OCI-LY3 (cell line): ENCODE data around the gene ALS2CL.

Experiments
- H2AFZ ChIP-seq: fragments of 200-600, 300-600 bp; shearing (Covaris generic); 2 replicates; pipeline ENCODE4 v1.6.0; 2014; ENCODE audit warnings: antibody characterized with exemption, low read depth, low read length
- H3K27ac ChIP-seq: fragments of 200-600, 300-600 bp; sonication (generic); 2 replicates; pipeline ENCODE4 v1.5.1; 2014; ENCODE audit warnings: mild to moderate bottlenecking, low read length, moderate library complexity, mixed read lengths
- H3K27me3 ChIP-seq: fragments of 200-600, 300-600 bp; sonication (generic); 2 replicates; pipeline ENCODE4 v1.6.1; 2014; ENCODE audit warnings: low read depth, low read length, mixed read lengths
- H3K36me3 ChIP-seq: fragments of 200-600, 300-600 bp; sonication (generic); replicated peaks from 2 replicates; pipeline ENCODE3; 2014; ENCODE audit warnings: low read depth, low read length, mixed read lengths
- H3K4me1 ChIP-seq: fragments of 300-600, 200-600 bp; sonication (generic); 2 replicates; pipeline ENCODE4 v1.6.1; 2014; ENCODE audit warnings: low read length, mixed read lengths
- H3K4me2 ChIP-seq: fragments of 200-600, 300-600 bp; sonication (generic); 2 replicates; pipeline ENCODE4 v1.6.1; 2014; ENCODE audit warnings: low read length, mixed read lengths
- H3K4me3 ChIP-seq: fragments of 300-600, 200-600 bp; sonication (generic); 2 replicates; pipeline ENCODE4 v1.5.1; 2014; ENCODE audit warnings: antibody characterized with exemption, mild to moderate bottlenecking, low read length, moderate library complexity
- H3K79me2 ChIP-seq: fragments of 300-600, 200-600 bp; shearing (Covaris generic); 2 replicates; pipeline ENCODE4 v1.6.1; 2014; ENCODE audit warnings: mild to moderate bottlenecking, low read length, mixed read lengths
- H3K9ac ChIP-seq: fragments of 300-600, 200-600 bp; shearing (Covaris generic); 2 replicates; pipeline ENCODE4 v1.6.0; 2014; ENCODE audit warnings: mild to moderate bottlenecking, low read length, moderate library complexity
- H3K9me3 ChIP-seq: fragments of 200-600, 300-600 bp; shearing (Covaris generic); 2 replicates; pipeline ENCODE4 v1.6.1; 2014; ENCODE audit warnings: low read length, mixed read lengths; ENCODE audit not compliant: insufficient read depth
- H4K20me1 ChIP-seq: fragments of 200-600, 300-600 bp; sonication (generic); 2 replicates; pipeline ENCODE4 v1.6.1; 2016; ENCODE audit warnings: low read length, mixed read lengths; ENCODE audit not compliant: insufficient read depth
- EZH2phosphoT487 ChIP-seq: fragments of 200-600 bp; shearing (Covaris generic); IDR thresholded peaks from 2 replicates; pipeline ENCODE4 v1.6.1; 2018; ENCODE audit warnings: antibody characterized with exemption, mixed run types, low read depth
- TF ChIP-seq, protein P1 (sequence below): fragments of 200-600, 300-600 bp; sonication (generic); IDR thresholded peaks from 2 replicates; pipeline ENCODE4 v1.5.1; 2014; ENCODE audit warnings: antibody characterized with exemption, low read length, low read depth

The ALS2CL gene

DNA sequence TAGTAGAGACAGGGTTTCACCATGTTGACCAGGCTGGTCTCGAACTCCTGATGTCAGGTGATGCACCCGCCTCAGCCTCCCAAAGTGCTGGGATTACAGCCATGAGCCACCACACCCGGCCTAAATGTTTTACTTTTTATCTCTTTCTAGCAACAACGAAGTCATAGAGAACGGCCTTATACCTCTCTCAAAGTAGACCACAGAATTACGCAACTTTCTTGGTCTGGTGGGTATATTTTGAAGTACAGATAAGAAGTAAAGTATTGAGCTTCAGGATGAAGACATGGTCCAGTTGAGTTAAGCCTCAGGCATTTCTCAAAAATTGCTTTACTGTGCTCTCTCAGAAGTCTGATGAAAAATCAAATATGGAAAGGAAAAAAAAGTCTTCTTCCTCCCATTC lies 50.5 kb downstream of the ALS2CL start:
- H3K9me3 ChIP-seq: no peaks in the 10 kb centered on the region; the same call in 1 of the 2 replicates
- H3K36me3 ChIP-seq: peaks cover 2% of the 10 kb centered on the region
- H3K4me1 ChIP-seq: no peaks in the 10 kb centered on the region
- no peak overlapping the region for H3K27ac ChIP-seq
- no peak overlapping the region for H2AFZ ChIP-seq
- no peak overlapping the region for H3K4me3 ChIP-seq
- no peaks in the 10 kb centered on the region for H3K79me2 ChIP-seq
- TF ChIP-seq, protein P1, sequence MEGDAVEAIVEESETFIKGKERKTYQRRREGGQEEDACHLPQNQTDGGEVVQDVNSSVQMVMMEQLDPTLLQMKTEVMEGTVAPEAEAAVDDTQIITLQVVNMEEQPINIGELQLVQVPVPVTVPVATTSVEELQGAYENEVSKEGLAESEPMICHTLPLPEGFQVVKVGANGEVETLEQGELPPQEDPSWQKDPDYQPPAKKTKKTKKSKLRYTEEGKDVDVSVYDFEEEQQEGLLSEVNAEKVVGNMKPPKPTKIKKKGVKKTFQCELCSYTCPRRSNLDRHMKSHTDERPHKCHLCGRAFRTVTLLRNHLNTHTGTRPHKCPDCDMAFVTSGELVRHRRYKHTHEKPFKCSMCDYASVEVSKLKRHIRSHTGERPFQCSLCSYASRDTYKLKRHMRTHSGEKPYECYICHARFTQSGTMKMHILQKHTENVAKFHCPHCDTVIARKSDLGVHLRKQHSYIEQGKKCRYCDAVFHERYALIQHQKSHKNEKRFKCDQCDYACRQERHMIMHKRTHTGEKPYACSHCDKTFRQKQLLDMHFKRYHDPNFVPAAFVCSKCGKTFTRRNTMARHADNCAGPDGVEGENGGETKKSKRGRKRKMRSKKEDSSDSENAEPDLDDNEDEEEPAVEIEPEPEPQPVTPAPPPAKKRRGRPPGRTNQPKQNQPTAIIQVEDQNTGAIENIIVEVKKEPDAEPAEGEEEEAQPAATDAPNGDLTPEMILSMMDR: no peak
- no peak for TF ChIP-seq EZH2phosphoT487
- no peak overlapping the region for H3K4me2 ChIP-seq
- no peaks in the 10 kb centered on the region for H4K20me1 ChIP-seq
- no peak overlapping the region for H3K9ac ChIP-seq
- peaks cover 22% of the 10 kb centered on the region for H3K27me3 ChIP-seq

DNA sequence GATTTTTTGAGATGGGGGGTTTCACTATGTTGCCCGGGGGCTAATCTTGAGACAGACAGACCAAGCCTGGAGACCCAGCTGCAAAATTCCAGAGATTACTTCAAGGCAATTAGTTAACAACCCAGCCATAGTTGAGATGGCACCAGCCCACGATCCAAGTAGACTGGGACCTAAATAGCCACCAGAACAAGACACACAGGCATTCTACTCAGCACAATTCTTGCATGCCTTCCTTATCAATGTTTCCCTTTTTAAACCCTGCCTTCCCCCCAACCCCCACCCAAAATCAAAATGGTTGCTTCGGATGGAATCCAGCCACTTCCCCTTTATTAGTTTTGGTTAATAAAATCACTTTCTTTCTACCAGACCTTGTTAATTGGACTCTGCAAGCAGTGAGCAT lies 52.6 kb downstream of the ALS2CL start:
- Histone ChIP-seq H3K4me2 (no peak overlapping the region), H3K27me3 (peaks cover 20% of the 10 kb centered on the region), H3K4me3 (no peak overlapping the region), H3K9me3 (no peaks in the 10 kb centered on the region; the same call in 1 of the 2 replicates), H3K79me2 (no peaks in the 10 kb centered on the region), H3K27ac (no peak overlapping the region), H3K4me1 (no peaks in the 10 kb centered on the region), H3K36me3 (peaks cover 2% of the 10 kb centered on the region), H2AFZ (no peak overlapping the region), H4K20me1 (no peaks in the 10 kb centered on the region), H3K9ac (no peak overlapping the region)
- TF ChIP-seq EZH2phosphoT487: no peak
- TF ChIP-seq, protein P1: no peak

DNA sequence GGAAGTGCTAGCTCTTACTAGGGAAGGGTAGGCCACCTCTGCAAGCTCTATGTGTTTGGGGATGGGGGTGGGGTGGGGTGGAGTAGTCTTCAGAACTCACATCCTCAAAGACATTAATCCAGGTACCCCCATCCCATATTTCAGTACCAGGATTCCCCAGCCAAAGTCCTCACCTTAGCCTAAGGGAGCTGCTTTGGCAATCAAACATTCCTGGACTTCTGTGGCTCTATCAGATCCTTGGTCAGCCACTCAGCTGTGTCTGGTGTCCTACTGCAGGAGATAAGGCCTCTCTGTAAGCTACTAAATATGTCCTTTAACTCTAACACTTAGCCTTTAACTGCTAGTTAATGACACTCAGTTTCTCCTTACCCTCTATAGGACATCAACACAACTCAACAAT lies 54.3 kb downstream of the ALS2CL start:
- peaks cover 25% of the 10 kb centered on the region for H3K27me3 ChIP-seq
- H4K20me1 ChIP-seq: no peaks in the 10 kb centered on the region
- H3K4me3 ChIP-seq: no peak overlapping the region
- no peak overlapping the region for H2AFZ ChIP-seq
- no peak overlapping the region for H3K4me2 ChIP-seq
- H3K4me1 ChIP-seq: peaks cover 5% of the 10 kb centered on the region; the same call in 1 of the 2 replicates
- H3K9me3 ChIP-seq: no peaks in the 10 kb centered on the region; the same call in 1 of the 2 replicates
- H3K36me3 ChIP-seq: peaks cover 2% of the 10 kb centered on the region
- no peak overlapping the region for H3K9ac ChIP-seq
- TF ChIP-seq, protein P1: no peak
- TF ChIP-seq EZH2phosphoT487: no peak
- no peak overlapping the region for H3K27ac ChIP-seq
- H3K79me2 ChIP-seq: no peaks in the 10 kb centered on the region

DNA sequence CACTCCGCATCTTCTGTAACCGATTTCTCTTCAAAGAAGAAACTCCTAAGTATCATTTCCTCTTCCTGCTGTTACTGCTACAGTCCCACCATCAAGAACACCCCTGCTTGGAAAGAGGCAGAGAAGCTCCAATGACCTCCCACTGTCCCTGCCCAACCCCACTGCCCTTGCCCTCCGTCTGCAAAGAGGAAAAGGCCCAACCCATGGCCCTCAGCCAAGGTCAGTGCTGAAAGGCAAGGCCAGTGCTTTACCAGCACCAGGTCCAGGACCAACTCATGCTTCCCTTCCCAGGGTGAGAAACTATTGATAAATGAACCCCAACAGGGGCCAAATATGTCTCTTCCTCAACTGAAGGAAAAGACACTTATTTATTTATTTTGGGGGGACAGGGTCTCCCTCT lies 58.6 kb downstream of the ALS2CL start:
- Histone ChIP-seq H3K27ac (no peak overlapping the region), H3K9me3 (no peaks in the 10 kb centered on the region), H4K20me1 (no peaks in the 10 kb centered on the region), H3K4me2 (no peak overlapping the region), H3K4me3 (no peak overlapping the region), H3K9ac (no peak overlapping the region), H3K4me1 (peaks cover 9% of the 10 kb centered on the region), H3K27me3 (peaks cover 27% of the 10 kb centered on the region), H3K79me2 (no peaks in the 10 kb centered on the region), H3K36me3 (no peaks in the 10 kb centered on the region), H2AFZ (no peak overlapping the region)
- TF ChIP-seq, protein P1: no peak
- TF ChIP-seq EZH2phosphoT487: no peak
